Measurements from ENCODE around the gene DNAJC13.

DNA sequence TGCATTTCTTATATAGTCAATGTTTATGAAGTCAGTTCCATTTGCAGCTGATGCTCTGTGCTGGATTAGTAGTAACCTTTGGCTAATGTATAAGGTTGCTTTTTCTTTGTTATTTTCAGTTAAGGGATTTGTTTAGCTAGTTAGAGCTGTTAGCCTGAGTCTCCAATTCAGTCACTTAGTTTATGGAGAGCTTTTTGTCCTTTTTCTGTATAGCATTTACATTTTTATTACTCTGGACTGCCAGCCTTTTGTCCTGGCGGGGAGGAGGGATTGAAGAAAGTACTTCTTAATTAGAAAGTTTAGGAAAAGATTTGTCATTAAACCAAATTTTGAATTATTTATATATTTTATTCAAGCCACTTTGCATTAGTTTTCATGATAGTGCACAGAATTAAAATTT lies 52.0 kb downstream of the DNAJC13 start:
- TF ChIP-seq, protein P1, sequence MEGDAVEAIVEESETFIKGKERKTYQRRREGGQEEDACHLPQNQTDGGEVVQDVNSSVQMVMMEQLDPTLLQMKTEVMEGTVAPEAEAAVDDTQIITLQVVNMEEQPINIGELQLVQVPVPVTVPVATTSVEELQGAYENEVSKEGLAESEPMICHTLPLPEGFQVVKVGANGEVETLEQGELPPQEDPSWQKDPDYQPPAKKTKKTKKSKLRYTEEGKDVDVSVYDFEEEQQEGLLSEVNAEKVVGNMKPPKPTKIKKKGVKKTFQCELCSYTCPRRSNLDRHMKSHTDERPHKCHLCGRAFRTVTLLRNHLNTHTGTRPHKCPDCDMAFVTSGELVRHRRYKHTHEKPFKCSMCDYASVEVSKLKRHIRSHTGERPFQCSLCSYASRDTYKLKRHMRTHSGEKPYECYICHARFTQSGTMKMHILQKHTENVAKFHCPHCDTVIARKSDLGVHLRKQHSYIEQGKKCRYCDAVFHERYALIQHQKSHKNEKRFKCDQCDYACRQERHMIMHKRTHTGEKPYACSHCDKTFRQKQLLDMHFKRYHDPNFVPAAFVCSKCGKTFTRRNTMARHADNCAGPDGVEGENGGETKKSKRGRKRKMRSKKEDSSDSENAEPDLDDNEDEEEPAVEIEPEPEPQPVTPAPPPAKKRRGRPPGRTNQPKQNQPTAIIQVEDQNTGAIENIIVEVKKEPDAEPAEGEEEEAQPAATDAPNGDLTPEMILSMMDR (IDR thresholded peaks at IDR 0.05), result no peak
- TF ChIP-seq POLR2A (IDR thresholded peaks at IDR 0.05), result no peak
